ENCODE data around the gene CLEC4E. TPM values are rescaled to one million over a fixed set of nuclear protein-coding genes. Genes with fewer than 3 reads are reported as not detected.
"Not testable (repeated sequence)": the region's sequence is repeated elsewhere in the genome, so short reads cannot be mapped to it uniquely, and the experiment has no call there.

The CLEC4E gene
- total RNA-seq, 1 donor from 2014 or later: not detected

DNA sequence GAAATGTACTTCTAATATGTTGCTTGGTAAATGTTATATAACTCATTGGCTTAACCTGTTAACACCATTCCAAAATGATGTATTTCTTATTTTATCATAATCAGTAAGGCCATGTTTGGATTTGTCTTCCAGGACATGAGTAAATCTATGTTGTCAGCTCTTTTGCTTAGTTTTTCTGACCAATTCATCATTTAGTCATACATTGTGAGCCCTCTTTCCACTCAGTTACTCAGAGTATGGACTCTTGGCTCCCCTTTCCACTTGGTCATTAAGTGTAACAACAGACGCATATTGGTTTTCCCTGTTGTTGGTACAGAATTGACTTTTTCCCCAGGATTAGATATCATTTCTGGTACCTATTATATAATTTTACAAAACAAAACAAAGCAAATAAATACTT is 36.4 kb downstream of the CLEC4E start:
- Mint-ChIP-seq H3K9me3 (ENCODE audit: unreplicated experiment) (no peaks in the 10 kb centered on the region), H3K27ac (ENCODE audit: unreplicated experiment) (no peak overlapping the region), H3K4me3 (ENCODE audit: unreplicated experiment) (no peak overlapping the region), H3K4me1 (ENCODE audit: low read depth, unreplicated experiment) (no peaks in the 10 kb centered on the region), H3K27me3 (ENCODE audit: unreplicated experiment) (no peaks in the 10 kb centered on the region), H3K36me3 (ENCODE audit: unreplicated experiment) (no peaks in the 10 kb centered on the region)
- no peak for DNase-seq
- TF ChIP-seq, protein P1, sequence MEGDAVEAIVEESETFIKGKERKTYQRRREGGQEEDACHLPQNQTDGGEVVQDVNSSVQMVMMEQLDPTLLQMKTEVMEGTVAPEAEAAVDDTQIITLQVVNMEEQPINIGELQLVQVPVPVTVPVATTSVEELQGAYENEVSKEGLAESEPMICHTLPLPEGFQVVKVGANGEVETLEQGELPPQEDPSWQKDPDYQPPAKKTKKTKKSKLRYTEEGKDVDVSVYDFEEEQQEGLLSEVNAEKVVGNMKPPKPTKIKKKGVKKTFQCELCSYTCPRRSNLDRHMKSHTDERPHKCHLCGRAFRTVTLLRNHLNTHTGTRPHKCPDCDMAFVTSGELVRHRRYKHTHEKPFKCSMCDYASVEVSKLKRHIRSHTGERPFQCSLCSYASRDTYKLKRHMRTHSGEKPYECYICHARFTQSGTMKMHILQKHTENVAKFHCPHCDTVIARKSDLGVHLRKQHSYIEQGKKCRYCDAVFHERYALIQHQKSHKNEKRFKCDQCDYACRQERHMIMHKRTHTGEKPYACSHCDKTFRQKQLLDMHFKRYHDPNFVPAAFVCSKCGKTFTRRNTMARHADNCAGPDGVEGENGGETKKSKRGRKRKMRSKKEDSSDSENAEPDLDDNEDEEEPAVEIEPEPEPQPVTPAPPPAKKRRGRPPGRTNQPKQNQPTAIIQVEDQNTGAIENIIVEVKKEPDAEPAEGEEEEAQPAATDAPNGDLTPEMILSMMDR (IDR thresholded peaks at IDR 0.05; ENCODE audit: partially characterized antibody, unreplicated experiment): no peak

GRCh38 chr12:8501720-8502119 is 39.0 kb downstream of the CLEC4E start:
- H3K9me3 Mint-ChIP-seq (ENCODE audit: unreplicated experiment): no peaks in the 10 kb centered on the region
- no peak for DNase-seq
- TF ChIP-seq, protein P1 (IDR thresholded peaks at IDR 0.05; ENCODE audit: partially characterized antibody, unreplicated experiment): no peak
- no peak overlapping the region for H3K27ac Mint-ChIP-seq (ENCODE audit: unreplicated experiment)
- no peak overlapping the region for H3K4me3 Mint-ChIP-seq (ENCODE audit: unreplicated experiment)
- no peaks in the 10 kb centered on the region for H3K36me3 Mint-ChIP-seq (ENCODE audit: unreplicated experiment)
- H3K27me3 Mint-ChIP-seq (ENCODE audit: unreplicated experiment): no peaks in the 10 kb centered on the region
- H3K4me1 Mint-ChIP-seq (ENCODE audit: low read depth, unreplicated experiment): peaks cover under 1% of the 10 kb centered on the region

GRCh38 chr12:8499616-8500015 is 41.1 kb downstream of the CLEC4E start:
- no peaks in the 10 kb centered on the region for H3K27me3 Mint-ChIP-seq (ENCODE audit: unreplicated experiment)
- H3K27ac Mint-ChIP-seq (ENCODE audit: unreplicated experiment): no peak overlapping the region
- no peaks in the 10 kb centered on the region for H3K9me3 Mint-ChIP-seq (ENCODE audit: unreplicated experiment)
- DNase-seq: no peak
- no peak overlapping the region for H3K4me3 Mint-ChIP-seq (ENCODE audit: unreplicated experiment)
- peaks cover 3% of the 10 kb centered on the region for H3K4me1 Mint-ChIP-seq (ENCODE audit: low read depth, unreplicated experiment)
- TF ChIP-seq, protein P1 (IDR thresholded peaks at IDR 0.05; ENCODE audit: partially characterized antibody, unreplicated experiment): no peak
- H3K36me3 Mint-ChIP-seq (ENCODE audit: unreplicated experiment): no peaks in the 10 kb centered on the region

DNA sequence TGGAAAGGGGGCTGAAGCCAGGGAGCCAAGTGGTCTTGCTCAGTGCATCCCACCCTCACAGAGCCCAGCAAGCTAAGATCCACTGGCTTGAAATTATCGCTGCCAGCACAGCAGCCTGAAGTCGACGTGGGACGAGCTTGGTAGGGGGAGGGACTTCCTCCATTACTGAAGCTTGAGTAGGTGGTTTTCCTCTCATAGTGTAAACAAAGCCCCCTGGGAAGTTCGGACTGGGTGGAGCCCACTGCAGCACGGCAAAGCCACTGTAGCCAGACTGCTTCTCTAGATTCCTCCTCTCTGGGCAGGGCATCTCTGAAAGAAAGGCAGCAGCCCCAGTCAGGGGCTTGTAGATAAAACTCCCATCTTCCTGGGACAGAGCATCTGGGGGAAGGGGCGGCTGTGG is 44.6 kb downstream of the CLEC4E start:
- H3K4me3 Mint-ChIP-seq (ENCODE audit: unreplicated experiment); DNase-seq; H3K4me1 Mint-ChIP-seq (ENCODE audit: low read depth, unreplicated experiment); H3K9me3 Mint-ChIP-seq (ENCODE audit: unreplicated experiment); H3K36me3 Mint-ChIP-seq (ENCODE audit: unreplicated experiment); H3K27ac Mint-ChIP-seq (ENCODE audit: unreplicated experiment); H3K27me3 Mint-ChIP-seq (ENCODE audit: unreplicated experiment): not testable (repeated sequence)

- not testable (repeated sequence) for DNase-seq; H3K27me3 Mint-ChIP-seq (ENCODE audit: unreplicated experiment); H3K9me3 Mint-ChIP-seq (ENCODE audit: unreplicated experiment); H3K4me3 Mint-ChIP-seq (ENCODE audit: unreplicated experiment); H3K4me1 Mint-ChIP-seq (ENCODE audit: low read depth, unreplicated experiment); H3K27ac Mint-ChIP-seq (ENCODE audit: unreplicated experiment); H3K36me3 Mint-ChIP-seq (ENCODE audit: unreplicated experiment)
These were observed 45.0 kb downstream of the CLEC4E start for GRCh38 chr12:8495671-8496070.

- H3K27me3 Mint-ChIP-seq (ENCODE audit: unreplicated experiment): no peaks in the 10 kb centered on the region
- H3K9me3 Mint-ChIP-seq (ENCODE audit: unreplicated experiment): peaks cover 2% of the 10 kb centered on the region
- no peak overlapping the region for H3K4me3 Mint-ChIP-seq (ENCODE audit: unreplicated experiment)
- TF ChIP-seq, protein P1 (IDR thresholded peaks at IDR 0.05; ENCODE audit: partially characterized antibody, unreplicated experiment): no peak
- peaks cover 9% of the 10 kb centered on the region for H3K4me1 Mint-ChIP-seq (ENCODE audit: low read depth, unreplicated experiment)
- H3K27ac Mint-ChIP-seq (ENCODE audit: unreplicated experiment): no peak overlapping the region
- no peaks in the 10 kb centered on the region for H3K36me3 Mint-ChIP-seq (ENCODE audit: unreplicated experiment)
- DNase-seq: no peak
These were observed 47.6 kb downstream of the CLEC4E start for GRCh38 chr12:8493084-8493483.
